ENCODE measurements around the gene TRPV2.

DNA sequence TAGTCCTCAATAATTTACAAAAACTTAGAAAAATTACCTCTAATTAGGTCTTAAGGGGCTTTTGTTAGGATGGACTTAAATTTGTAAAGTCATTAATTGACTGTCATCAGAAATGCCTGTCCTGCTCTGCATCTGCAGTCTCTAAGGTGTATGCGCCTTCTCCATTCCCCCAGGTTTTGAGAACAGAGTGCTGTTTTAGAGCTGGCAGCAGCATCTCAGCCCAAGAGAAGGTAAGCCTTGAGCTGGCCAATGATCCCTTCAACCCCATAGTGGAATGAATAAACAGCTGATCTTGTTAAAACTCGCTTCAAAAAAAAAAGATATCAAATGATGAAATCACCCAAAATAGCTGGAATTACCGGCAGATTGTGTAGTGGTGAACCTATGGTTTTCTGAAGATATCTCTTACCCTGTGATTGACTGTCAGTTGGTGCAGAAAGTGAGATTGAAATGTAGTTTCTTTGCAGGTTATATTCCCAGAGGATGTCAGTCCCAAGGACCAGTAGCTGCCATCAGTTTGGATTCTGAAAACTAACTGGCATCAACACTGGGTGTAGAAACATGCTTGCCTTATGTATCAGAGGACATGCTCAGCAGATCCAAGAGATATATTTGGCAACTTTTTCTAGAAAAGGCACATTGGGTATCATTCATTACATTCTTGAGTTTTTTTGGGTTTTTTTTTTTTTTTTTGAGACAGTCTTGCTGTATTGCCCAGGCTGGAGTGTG is 25.7 kb downstream of the TRPV2 start:
- TF ChIP-seq, protein P1, sequence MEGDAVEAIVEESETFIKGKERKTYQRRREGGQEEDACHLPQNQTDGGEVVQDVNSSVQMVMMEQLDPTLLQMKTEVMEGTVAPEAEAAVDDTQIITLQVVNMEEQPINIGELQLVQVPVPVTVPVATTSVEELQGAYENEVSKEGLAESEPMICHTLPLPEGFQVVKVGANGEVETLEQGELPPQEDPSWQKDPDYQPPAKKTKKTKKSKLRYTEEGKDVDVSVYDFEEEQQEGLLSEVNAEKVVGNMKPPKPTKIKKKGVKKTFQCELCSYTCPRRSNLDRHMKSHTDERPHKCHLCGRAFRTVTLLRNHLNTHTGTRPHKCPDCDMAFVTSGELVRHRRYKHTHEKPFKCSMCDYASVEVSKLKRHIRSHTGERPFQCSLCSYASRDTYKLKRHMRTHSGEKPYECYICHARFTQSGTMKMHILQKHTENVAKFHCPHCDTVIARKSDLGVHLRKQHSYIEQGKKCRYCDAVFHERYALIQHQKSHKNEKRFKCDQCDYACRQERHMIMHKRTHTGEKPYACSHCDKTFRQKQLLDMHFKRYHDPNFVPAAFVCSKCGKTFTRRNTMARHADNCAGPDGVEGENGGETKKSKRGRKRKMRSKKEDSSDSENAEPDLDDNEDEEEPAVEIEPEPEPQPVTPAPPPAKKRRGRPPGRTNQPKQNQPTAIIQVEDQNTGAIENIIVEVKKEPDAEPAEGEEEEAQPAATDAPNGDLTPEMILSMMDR (conservative IDR thresholded peaks at IDR 0.05; ENCODE audit: low read length), result no peak
- no peak for TF ChIP-seq EZH2phosphoT487 (IDR thresholded peaks at IDR 0.05; ENCODE audit: borderline replicate concordance, low read depth, low read length)

All from OCI-LY7 (cell line).